Measurements from ENCODE around the gene LIFR. TPM values are rescaled to one million over a fixed set of nuclear protein-coding genes. Genes with fewer than 3 reads are reported as not detected.
"Not testable (repeated sequence)": the region's sequence is repeated elsewhere in the genome, so short reads cannot be mapped to it uniquely, and the experiment has no call there.

Gene LIFR
- total RNA-seq, 2 donors from 2014 or later, result 0.25 TPM; not detected in 1

DNA sequence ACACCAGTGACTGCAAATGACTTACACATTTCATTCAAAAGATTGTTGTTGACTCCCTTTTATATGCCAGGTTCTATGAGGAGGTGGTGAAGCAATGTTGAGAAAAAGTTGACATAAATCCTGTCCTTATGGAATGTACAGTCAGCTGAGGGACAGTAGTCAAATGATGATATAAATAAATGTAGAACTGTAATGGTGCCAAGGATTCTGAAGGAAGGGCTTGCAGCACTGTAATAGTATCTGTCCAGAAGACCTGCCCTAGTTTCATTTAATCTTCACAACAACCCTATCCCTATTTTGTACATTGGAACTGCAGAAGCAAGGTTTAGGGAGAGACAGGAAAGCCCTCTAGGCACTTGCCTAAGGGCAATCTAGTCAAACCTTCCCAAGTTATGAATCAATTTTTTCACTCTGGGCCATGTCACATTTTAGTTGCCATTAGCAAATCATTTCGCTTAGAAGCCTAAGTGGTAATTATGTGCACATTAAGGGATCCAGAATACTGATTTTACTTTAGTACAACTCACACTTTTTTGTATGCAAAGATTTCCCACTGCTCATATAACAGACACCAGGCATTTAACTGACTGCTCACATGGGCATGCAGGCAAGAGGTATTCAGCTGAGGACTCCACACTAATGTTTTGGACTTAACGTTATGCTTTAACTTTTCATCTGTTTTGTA, 34.5 kb upstream of the LIFR start:
- DNase-seq (ENCODE audit: low spot score in 2 of 2), result no peak
- no peaks in the 10 kb centered on the region for H3K9me3 Mint-ChIP-seq
- H3K36me3 Mint-ChIP-seq, result no peaks in the 10 kb centered on the region
- no peak for ATAC-seq
- H3K27ac Mint-ChIP-seq, result no peak overlapping the region

GRCh38 chr5:38589629-38590028, 33.2 kb upstream of the LIFR start:
- no peaks in the 10 kb centered on the region for H3K9me3 Mint-ChIP-seq
- ATAC-seq (no peak), DNase-seq (ENCODE audit: low spot score in 2 of 2) (no peak)
- H3K27ac Mint-ChIP-seq, result no peak overlapping the region
- H3K36me3 Mint-ChIP-seq, result no peaks in the 10 kb centered on the region

GRCh38 chr5:38585816-38586215, 29.4 kb upstream of the LIFR start:
- H3K9me3 Mint-ChIP-seq, result no peaks in the 10 kb centered on the region
- no peak for ATAC-seq
- no peaks in the 10 kb centered on the region for H3K36me3 Mint-ChIP-seq
- H3K27ac Mint-ChIP-seq, result no peak overlapping the region
- no peak for DNase-seq (ENCODE audit: low spot score in 2 of 2)

DNA sequence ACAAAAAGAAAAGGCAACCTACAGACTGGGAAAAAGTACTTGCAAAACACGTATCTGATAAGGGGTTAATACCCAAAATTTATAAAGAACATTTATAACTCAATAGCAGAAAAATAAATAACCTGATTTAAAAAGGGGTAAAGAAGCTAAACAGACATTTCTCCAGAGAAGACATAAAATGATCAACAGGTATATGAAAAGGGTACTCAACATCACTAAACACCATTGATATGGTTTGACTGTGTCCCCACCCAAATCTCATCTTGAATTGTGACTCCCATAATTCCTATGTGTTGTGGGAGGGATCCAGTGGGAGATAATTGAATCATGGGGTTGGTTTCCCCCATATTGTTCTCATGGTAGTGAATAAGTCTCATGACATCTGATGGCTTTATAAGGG, 27.1 kb upstream of the LIFR start:
- no peak for ATAC-seq
- Mint-ChIP-seq H3K27ac (no peak overlapping the region), H3K9me3 (no peaks in the 10 kb centered on the region), H3K36me3 (no peaks in the 10 kb centered on the region)
- no peak for DNase-seq (ENCODE audit: low spot score in 2 of 2)

GRCh38 chr5:38582975-38583319, 26.5 kb upstream of the LIFR start:
- ATAC-seq (no peak), DNase-seq (ENCODE audit: low spot score in 2 of 2) (no peak)
- no peaks in the 10 kb centered on the region for H3K9me3 Mint-ChIP-seq
- H3K27ac Mint-ChIP-seq, result no peak overlapping the region
- no peaks in the 10 kb centered on the region for H3K36me3 Mint-ChIP-seq

GRCh38 chr5:38582293-38582974, 26.0 kb upstream of the LIFR start:
- no peak for ATAC-seq
- Mint-ChIP-seq H3K36me3 (no peaks in the 10 kb centered on the region), H3K27ac (no peak overlapping the region), H3K9me3 (no peaks in the 10 kb centered on the region)
- DNase-seq (ENCODE audit: low spot score in 2 of 2), result no peak

GRCh38 chr5:38581597-38581996, 25.2 kb upstream of the LIFR start:
- H3K36me3 Mint-ChIP-seq, result no peaks in the 10 kb centered on the region
- no peak for DNase-seq (ENCODE audit: low spot score in 2 of 2)
- H3K27ac Mint-ChIP-seq, result no peak overlapping the region
- H3K9me3 Mint-ChIP-seq, result no peaks in the 10 kb centered on the region
- no peak for ATAC-seq

GRCh38 chr5:38579105-38579504, 22.7 kb upstream of the LIFR start:
- no peak for DNase-seq (ENCODE audit: low spot score in 2 of 2)
- no peak for ATAC-seq

DNA sequence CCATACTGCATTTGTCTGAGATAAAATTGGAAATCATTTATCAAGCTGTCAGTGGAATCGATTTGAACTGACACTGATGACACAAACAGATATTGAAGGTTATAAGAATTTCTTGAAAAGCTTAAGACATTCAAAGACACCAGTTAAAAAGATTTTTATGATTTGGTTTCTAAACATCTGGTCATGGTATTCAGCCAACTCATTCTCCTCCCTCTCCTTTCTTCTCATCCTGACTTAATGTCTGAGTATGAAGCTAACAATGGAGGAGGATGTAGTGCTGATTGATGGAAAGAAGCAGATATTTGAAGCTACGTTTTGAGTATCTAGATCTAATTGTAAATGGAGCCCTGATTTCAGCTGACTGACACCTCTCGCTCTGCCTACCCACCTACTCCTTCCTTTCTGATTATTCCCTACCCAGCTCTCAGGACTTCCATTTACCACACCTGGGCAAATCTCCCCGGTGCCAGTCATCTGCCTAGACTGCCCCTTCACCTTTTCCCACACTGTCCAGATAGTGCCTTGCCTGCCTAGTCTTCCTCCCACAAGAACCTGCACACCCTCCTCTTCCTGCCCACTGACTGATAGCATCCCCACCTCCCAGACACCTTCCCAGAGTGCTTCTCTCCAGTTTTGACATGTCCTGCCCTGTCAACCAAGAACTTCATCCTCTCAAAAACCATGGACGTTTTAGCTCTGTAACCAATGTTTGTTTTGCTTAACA, 20.7 kb upstream of the LIFR start:
- Mint-ChIP-seq H3K36me3 (no peaks in the 10 kb centered on the region), H3K9me3 (no peaks in the 10 kb centered on the region), H3K27ac (no peak overlapping the region)
- ATAC-seq, result no peak
- no peak for DNase-seq (ENCODE audit: low spot score in 2 of 2)

More at GRCh38 chr5:38579105-38579504, 22.7 kb upstream of the LIFR start:
- no peaks in the 10 kb centered on the region for H3K36me3 Mint-ChIP-seq
- H3K27ac Mint-ChIP-seq, result no peak overlapping the region
- no peaks in the 10 kb centered on the region for H3K9me3 Mint-ChIP-seq

GRCh38 chr5:38576442-38576841, 20.0 kb upstream of the LIFR start:
- H3K27ac Mint-ChIP-seq, result no peak overlapping the region
- H3K9me3 Mint-ChIP-seq, result no peaks in the 10 kb centered on the region
- ATAC-seq, result no peak
- no peak for DNase-seq (ENCODE audit: low spot score in 2 of 2)
- no peaks in the 10 kb centered on the region for H3K36me3 Mint-ChIP-seq

- no peaks in the 10 kb centered on the region for H3K36me3 Mint-ChIP-seq
- no peaks in the 10 kb centered on the region for H3K9me3 Mint-ChIP-seq
- DNase-seq (ENCODE audit: low spot score in 2 of 2), result no peak
- ATAC-seq, result no peak
- H3K27ac Mint-ChIP-seq, result no peak overlapping the region
These were observed 19.0 kb upstream of the LIFR start for GRCh38 chr5:38575476-38575875.

GRCh38 chr5:38574009-38574408, 17.6 kb upstream of the LIFR start:
- H3K9me3 Mint-ChIP-seq, result no peaks in the 10 kb centered on the region
- H3K36me3 Mint-ChIP-seq, result no peaks in the 10 kb centered on the region

GRCh38 chr5:38573521-38573920, 17.1 kb upstream of the LIFR start:
- DNase-seq (ENCODE audit: low spot score in 2 of 2) (no peak), ATAC-seq (no peak)
- Mint-ChIP-seq H3K9me3 (no peaks in the 10 kb centered on the region), H3K36me3 (no peaks in the 10 kb centered on the region), H3K27ac (no peak overlapping the region)

More at GRCh38 chr5:38574009-38574408, 17.6 kb upstream of the LIFR start:
- DNase-seq (ENCODE audit: low spot score in 2 of 2) (no peak), ATAC-seq (no peak)
- no peak overlapping the region for H3K27ac Mint-ChIP-seq

- Mint-ChIP-seq H3K36me3 (no peaks in the 10 kb centered on the region), H3K9me3 (no peaks in the 10 kb centered on the region), H3K27ac (no peak overlapping the region)
- DNase-seq (ENCODE audit: low spot score in 2 of 2) (no peak), ATAC-seq (no peak)
These were observed 12.7 kb upstream of the LIFR start for GRCh38 chr5:38569180-38569579.

GRCh38 chr5:38567306-38567705, 10.9 kb upstream of the LIFR start:
- not testable (repeated sequence) for DNase-seq (ENCODE audit: low spot score in 2 of 2); H3K9me3 Mint-ChIP-seq; H3K27ac Mint-ChIP-seq; H3K36me3 Mint-ChIP-seq; ATAC-seq

DNA sequence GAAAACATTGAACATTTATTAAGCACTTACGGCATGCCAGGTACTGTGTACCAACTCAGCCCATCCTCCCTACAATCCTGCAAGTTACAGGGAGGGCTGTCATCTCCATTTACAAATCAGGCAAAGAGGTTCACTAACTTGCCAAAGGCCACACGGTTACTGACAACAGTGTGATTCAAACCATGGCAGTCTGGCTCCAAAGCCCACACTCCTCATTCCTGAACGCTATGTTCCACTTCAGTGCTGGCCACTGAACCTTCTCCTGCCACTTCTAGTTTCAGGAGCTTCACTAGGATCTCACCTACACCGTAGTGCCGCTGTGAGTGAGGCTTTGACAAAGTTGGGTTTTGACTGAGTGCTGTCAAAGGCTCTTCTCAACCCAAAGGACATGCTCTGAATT, 7.2 kb upstream of the LIFR start:
- no peak for DNase-seq (ENCODE audit: low spot score in 2 of 2)
- no peak overlapping the region for H3K27ac Mint-ChIP-seq
- no peaks in the 10 kb centered on the region for H3K36me3 Mint-ChIP-seq
- no peak for ATAC-seq
- H3K9me3 Mint-ChIP-seq, result no peaks in the 10 kb centered on the region

DNA sequence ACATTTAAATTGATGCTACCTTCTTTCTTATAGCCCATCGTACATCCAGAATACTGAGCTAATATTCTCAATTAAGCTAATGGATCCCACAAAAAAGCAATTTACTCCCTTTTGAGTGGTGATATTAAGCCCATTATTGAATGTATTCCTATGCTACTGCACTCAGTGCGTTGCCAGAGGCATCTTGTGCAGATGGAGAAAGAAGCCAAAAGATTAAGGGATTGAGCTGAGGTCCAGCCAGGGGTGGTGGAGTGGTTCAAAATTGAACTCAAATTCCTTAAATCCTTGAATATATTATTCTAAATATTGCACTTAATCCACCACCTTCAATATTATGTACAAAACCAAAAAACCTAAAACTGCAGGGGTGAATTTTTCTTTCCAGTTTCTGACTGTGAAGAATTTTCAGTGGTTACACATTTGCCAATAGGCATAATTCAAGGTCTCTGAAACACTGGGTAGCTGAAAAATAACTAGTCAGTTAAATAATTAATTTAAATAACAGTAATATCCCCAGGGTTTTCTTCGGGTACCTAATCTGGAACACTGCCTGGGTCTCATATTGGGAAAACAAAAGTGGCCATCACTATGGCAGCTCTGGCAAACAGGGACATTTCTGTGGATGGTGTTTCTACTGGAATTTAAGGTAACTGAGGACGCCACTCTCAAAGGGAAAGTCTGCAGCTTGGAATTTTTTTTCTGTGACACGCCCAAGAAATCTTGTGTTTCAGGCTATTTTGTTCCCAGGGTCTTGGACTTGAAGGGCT, 6.2 kb upstream of the LIFR start:
- no peaks in the 10 kb centered on the region for H3K9me3 Mint-ChIP-seq

More for the DNA sequence above, 6.2 kb upstream of the LIFR start:
- no peaks in the 10 kb centered on the region for H3K36me3 Mint-ChIP-seq
- ATAC-seq (no peak), DNase-seq (ENCODE audit: low spot score in 2 of 2) (no peak)
- no peak overlapping the region for H3K27ac Mint-ChIP-seq
